MCF 10A (cell line): Measurements from ENCODE around the gene IL22RA1. TPM values are rescaled to one million over a fixed set of nuclear protein-coding genes. Genes with fewer than 3 reads are reported as not detected.

Source experiments
- BruUV-seq: library from RNA; stranded (reverse); fragments of 400-500 nt; replicated peaks from 2 replicates; lab custom pipeline; 2021; lab: Mats Ljungman, UMichigan
- CTCF ChIA-PET: fragments of 300-600 bp; sonication (Branson Sonifier 250); formaldehyde crosslinking; extraction: SDS; loops from one replicate; lab custom pipeline; 2021; ENCODE audit warnings: antibody characterized with exemption, inconsistent platforms; lab: Yijun Ruan, JAX
- POLR2A ChIA-PET: fragments of 300-600, 350-650 bp; sonication (Branson Sonifier 250); formaldehyde crosslinking; extraction: SDS; loops from one replicate; lab custom pipeline; 2020; ENCODE audit warnings: antibody characterized with exemption, inconsistent platforms; lab: Yijun Ruan, JAX
- DNase-seq: peaks from one replicate; pipeline ENCODE4 v3.0.0-alpha.2; 2018; ENCODE audit not compliant: unreplicated experiment
- H3K27ac Mint-ChIP-seq: one replicate; pipeline ENCODE4 v1.8.0; 2022; ENCODE audit warnings: mild to moderate bottlenecking, low read depth, mixed read lengths; ENCODE audit not compliant: unreplicated experiment
- H3K27me3 Mint-ChIP-seq: one replicate; pipeline ENCODE4 v1.8.0; 2022; ENCODE audit warnings: mixed read lengths; ENCODE audit not compliant: insufficient read depth, unreplicated experiment
- H3K36me3 Mint-ChIP-seq: one replicate; pipeline ENCODE4 v1.8.0; 2022; ENCODE audit warnings: mild to moderate bottlenecking, moderate library complexity, mixed read lengths; ENCODE audit not compliant: insufficient read depth, unreplicated experiment
- H3K4me1 Mint-ChIP-seq: one replicate; pipeline ENCODE4 v1.8.0; 2022; ENCODE audit warnings: mixed read lengths; ENCODE audit not compliant: insufficient read depth, unreplicated experiment
- H3K4me3 Mint-ChIP-seq: one replicate; pipeline ENCODE4 v1.8.0; 2022; ENCODE audit warnings: mild to moderate bottlenecking, moderate library complexity, mixed read lengths; ENCODE audit not compliant: unreplicated experiment
- H3K9me3 Mint-ChIP-seq: one replicate; pipeline ENCODE4 v1.8.0; 2022; ENCODE audit warnings: mixed read lengths; ENCODE audit not compliant: unreplicated experiment
- CTCF ChIP-seq: fragments of 200-600 bp; IDR thresholded peaks from one replicate; pipeline ENCODE4 v1.8.0; 2022; ENCODE audit warnings: antibody characterized with exemption, mild to moderate bottlenecking; ENCODE audit not compliant: unreplicated experiment
- intact Hi-C: fragments of 100-400 bp; cut with micrococcal nuclease; formaldehyde crosslinking; loops from 2 replicates; pipeline ENCODE4 v1.14.1; 2022
- total RNA-seq: library from RNA; stranded (reverse); gene quantifications from 2 replicates; pipeline ENCODE4 v1.2.3, GENCODE V29; 2022

Gene IL22RA1
- total RNA-seq, 1 experiment from 2014 or later = not detected

- no peaks in the 10 kb centered on the region for H3K9me3 Mint-ChIP-seq
- H3K4me3 Mint-ChIP-seq = no peak overlapping the region
- no peak for TF ChIP-seq CTCF
- H3K27me3 Mint-ChIP-seq = no peaks in the 10 kb centered on the region
- peaks cover 4% of the 10 kb centered on the region for H3K36me3 Mint-ChIP-seq
- CTCF ChIA-PET = interaction anchor here (0.7 to 2.0 kb wide), 5 partner anchors 8 to 414 kb away, joined by 3 to 8 read pairs (median 4); partner anchors contain the start of gene IFNLR1
- intact Hi-C loops = no loop called here
- no TSS peak for BruUV-seq
- POLR2A ChIA-PET = interaction anchor here (0.6 to 0.8 kb wide), 2 partner anchors 24 to 111 kb away, joined by 3 to 5 read pairs; no protein-coding TSS in a partner anchor
- no peak overlapping the region for H3K27ac Mint-ChIP-seq
- no peaks in the 10 kb centered on the region for H3K4me1 Mint-ChIP-seq
- DNase-seq = no peak
Observed at GRCh38 chr1:24179251-24179840, 36.4 kb upstream of the IL22RA1 start.

DNA sequence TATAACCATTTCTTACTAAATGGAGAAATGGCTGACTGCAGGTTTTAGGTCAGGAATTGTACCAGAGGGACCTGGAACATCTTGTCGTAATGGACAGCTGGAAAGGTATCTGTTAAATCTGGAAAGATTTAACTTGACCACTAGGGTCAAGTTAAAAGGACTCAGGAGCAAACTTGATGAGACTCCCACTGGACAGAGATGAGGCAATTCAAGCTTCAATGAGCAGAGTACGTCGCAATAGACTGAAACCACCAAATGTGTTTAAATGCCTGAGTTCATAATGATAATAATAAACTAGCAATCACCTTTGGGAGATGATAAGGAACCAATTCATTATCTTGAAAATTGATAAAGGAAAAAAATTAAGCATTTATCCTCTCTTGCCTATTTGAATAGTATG is 35.5 kb upstream of the IL22RA1 start:
- POLR2A ChIA-PET = interaction anchor here (0.6 to 1.1 kb wide), 2 partner anchors 28 to 353 kb away, joined by 3 read pairs; partner anchors contain the start of gene HMGCL
- Mint-ChIP-seq H3K4me1 (no peaks in the 10 kb centered on the region), H3K4me3 (no peak overlapping the region), H3K27ac (no peak overlapping the region), H3K36me3 (peaks cover 4% of the 10 kb centered on the region), H3K9me3 (no peaks in the 10 kb centered on the region), H3K27me3 (no peaks in the 10 kb centered on the region)
- DNase-seq = no peak
- TF ChIP-seq CTCF = no peak
- no TSS peak for BruUV-seq
- CTCF ChIA-PET = interaction anchor here (0.7 kb wide), 1 partner anchor 362 kb away, joined by 3 read pairs; no protein-coding TSS in a partner anchor
- intact Hi-C loops = no loop called here

DNA sequence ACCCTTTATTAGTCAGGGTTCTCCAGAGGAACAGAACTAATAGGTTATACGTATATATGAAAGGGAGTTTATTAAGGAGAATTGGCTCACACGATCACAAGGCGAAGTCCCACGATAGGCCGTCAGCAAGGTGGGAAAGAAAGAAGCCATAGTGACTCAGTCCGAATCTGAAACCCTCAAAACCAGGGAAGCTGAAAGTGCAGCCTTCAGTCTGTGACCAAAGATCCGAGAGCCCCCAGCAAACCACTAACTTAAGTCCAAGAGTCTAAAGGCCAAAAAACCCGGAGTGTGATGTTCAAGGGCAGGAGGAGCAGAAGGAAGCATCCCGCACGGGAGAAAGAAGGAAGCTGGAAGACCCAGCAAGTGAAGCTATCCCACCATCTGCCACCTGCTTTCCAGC is 34.2 kb upstream of the IL22RA1 start:
- intact Hi-C loops = no loop called here
- H3K36me3 Mint-ChIP-seq = peaks cover 4% of the 10 kb centered on the region
- no peaks in the 10 kb centered on the region for H3K9me3 Mint-ChIP-seq
- no peaks in the 10 kb centered on the region for H3K4me1 Mint-ChIP-seq
- no peak overlapping the region for H3K4me3 Mint-ChIP-seq
- no TSS peak for BruUV-seq
- ChIA-PET CTCF (no interaction called here), POLR2A (no interaction called here)
- TF ChIP-seq CTCF = no peak
- DNase-seq = no peak
- no peaks in the 10 kb centered on the region for H3K27me3 Mint-ChIP-seq
- no peak overlapping the region for H3K27ac Mint-ChIP-seq

DNA sequence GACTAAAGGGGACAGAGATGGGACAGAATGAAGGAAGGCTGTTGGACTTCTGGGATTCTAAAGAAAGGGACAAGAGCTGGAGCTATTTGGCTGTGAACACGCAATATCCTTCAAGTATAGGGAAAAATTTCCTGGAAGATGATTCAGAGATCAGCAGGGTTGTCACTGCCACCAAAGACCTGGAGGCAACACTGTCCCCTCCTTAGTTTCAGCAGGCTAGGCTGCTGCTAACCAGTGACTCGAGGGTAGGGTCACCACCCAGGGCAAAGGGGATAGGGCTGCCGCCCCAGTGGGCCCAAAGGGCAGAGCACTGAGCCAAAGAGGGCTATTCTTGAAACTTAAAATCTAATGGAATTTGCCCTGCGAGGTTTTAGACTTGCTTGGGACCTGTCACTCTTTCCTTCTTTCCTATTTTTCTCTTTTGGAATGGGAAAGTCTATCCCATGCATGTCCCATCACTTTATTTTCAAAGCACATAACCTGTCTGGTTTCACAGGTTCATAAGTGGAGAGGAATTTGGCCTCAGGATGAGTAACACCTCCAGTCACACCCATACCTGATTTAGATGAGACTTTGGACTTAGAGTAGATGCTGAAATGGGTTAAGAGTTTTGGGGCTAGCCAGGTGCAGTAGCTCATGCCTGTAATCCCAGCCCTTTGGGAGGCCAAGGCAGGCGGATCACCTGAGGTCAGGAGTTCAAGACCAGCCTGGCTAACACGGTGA is 32.3 kb upstream of the IL22RA1 start:
- intact Hi-C loops = no loop called here
- no peaks in the 10 kb centered on the region for H3K27me3 Mint-ChIP-seq
- H3K9me3 Mint-ChIP-seq = no peaks in the 10 kb centered on the region
- no peak for DNase-seq
- ChIA-PET CTCF (interaction anchor here (0.7 kb wide), 1 partner anchor 11 kb away, joined by 3 read pairs; no protein-coding TSS in a partner anchor), POLR2A (no interaction called here)
- no peak overlapping the region for H3K4me3 Mint-ChIP-seq
- no peak for TF ChIP-seq CTCF
- BruUV-seq = no TSS peak
- H3K4me1 Mint-ChIP-seq = no peaks in the 10 kb centered on the region
- H3K27ac Mint-ChIP-seq = no peak overlapping the region
- peaks cover 4% of the 10 kb centered on the region for H3K36me3 Mint-ChIP-seq
